Lung (tissue), 12 donors: ENCODE results near the gene PEX7. TPM values are rescaled to one million over a fixed set of nuclear protein-coding genes. Genes with fewer than 3 reads are reported as not detected.
"Not testable (repeated sequence)": the region's sequence is repeated elsewhere in the genome, so short reads cannot be mapped to it uniquely, and the experiment has no call there.

ENCODE experiments used
- ATAC-seq: fragments of 200-7000 bp; cut with Tn5 transposase; one replicate; pipeline ENCODE4 v1.9.1; 2020; ENCODE audit warnings: moderate number of reproducible peaks; ENCODE audit not compliant: insufficient read depth, low FRiP score
- DNase-seq, 3 donors: peaks; one replicate each; pipeline ENCODE4 v3.0.0-alpha.2; 2013 to 2017
- H3K27ac ChIP-seq, 2 donors: one replicate each; pipeline ENCODE4 v1.5.1; 2013; ENCODE audit warnings: mild to moderate bottlenecking in 2 of 2, moderate library complexity in 2 of 2, control low read depth in 1 of 2, inconsistent platforms in 1 of 2, low read depth in 1 of 2, low read length in 1 of 2
- H3K27me3 ChIP-seq, 3 donors: one replicate each; pipeline ENCODE4 v1.5.1; 2013; ENCODE audit warnings: low read length in 2 of 3; ENCODE audit not compliant: control insufficient read depth in 3 of 3, insufficient read depth in 3 of 3
- H3K36me3 ChIP-seq, 4 donors: one replicate each; pipeline ENCODE4 v1.5.1; 2013; ENCODE audit warnings: low read length in 4 of 4, mild to moderate bottlenecking in 1 of 4, moderate library complexity in 1 of 4; ENCODE audit not compliant: control insufficient read depth in 4 of 4, insufficient read depth in 4 of 4
- H3K4me1 ChIP-seq, 5 donors: one replicate each; pipeline ENCODE4 v1.5.1; 2013; ENCODE audit warnings: low read length in 5 of 5, mild to moderate bottlenecking in 2 of 5, moderate library complexity in 1 of 5; ENCODE audit not compliant: control insufficient read depth in 5 of 5, insufficient read depth in 5 of 5
- H3K4me3 ChIP-seq: one replicate; pipeline ENCODE4 v1.5.1; 2013; ENCODE audit warnings: mild to moderate bottlenecking, control low read depth, moderate library complexity
- H3K9ac ChIP-seq, 2 donors: one replicate each; pipeline ENCODE4 v1.5.1; 2013; ENCODE audit warnings: low read length in 2 of 2, control low read depth in 1 of 2; ENCODE audit not compliant: insufficient read depth in 1 of 2
- H3K9me3 ChIP-seq, 4 donors: one replicate each; pipeline ENCODE4 v1.5.1; 2013; ENCODE audit warnings: low read length in 3 of 4, mild to moderate bottlenecking in 1 of 4, moderate library complexity in 1 of 4; ENCODE audit not compliant: control insufficient read depth in 4 of 4, insufficient read depth in 3 of 4
- CTCF ChIP-seq: IDR thresholded peaks from 2 replicates; pipeline ENCODE4 v1.5.1; 2012; ENCODE audit warnings: mild to moderate bottlenecking; ENCODE audit errors: control extremely low read depth, extremely low read depth
- WGBS, 2 donors: extraction: QIAGEN DNeasy Blood & Tissue Kit; methylation state at CpG; one replicate each; pipeline ENCODE4 v1.1.7; 2013; 5-methylcytosine and 5-hydroxymethylcytosine counted together
- polyA plus RNA-seq, 2 donors: library from polyadenylated mRNA; stranded (reverse); fragments of 200-250 nt; gene quantifications; one replicate each; pipeline ENCODE4 v1.2.1, GENCODE V29; 2013
- total RNA-seq, 2 donors: library from RNA; depleted of rRNA in 1 of 2; stranded (reverse); fragments of >200 nt in 1 of 2; gene quantifications; one replicate each; pipeline ENCODE4 v1.2.1, GENCODE V29; 2014 to 2021
- donor health status: control.
- donor health status: control.
- donor health status: Bipolar disorder and iron deficiency.
- donor health status: healthy.
- donor health status: DM: yes; HTN: yes; CAD: no.

The PEX7 gene
- total and polyA plus RNA-seq, 4 donors = 4.8 to 12.5 (median 9.5) TPM

- no peaks in the 10 kb centered on the region for H3K27me3 ChIP-seq
- H3K4me3 ChIP-seq = no peak overlapping the region
- H3K36me3 ChIP-seq = no peaks in the 10 kb centered on the region
- H3K9ac ChIP-seq = no peak overlapping the region
- H3K4me1 ChIP-seq = peaks cover 0 to 28% (median 13%) of the 10 kb centered on the region in 5 donors
- H3K27ac ChIP-seq = no peak overlapping the region
- peaks cover 0 to 2% (median 0%) of the 10 kb centered on the region in 4 donors for H3K9me3 ChIP-seq
- 62 to 72% methylated on average over 5 of the region's 5 CpGs for WGBS, 2 donors
- TF ChIP-seq CTCF = no peak
- ATAC-seq = no peak
- no peak for DNase-seq
Measured at GRCh38 chr6:136893187-136893586, 70.8 kb downstream of the PEX7 start.

GRCh38 chr6:136895901-136896300, 73.5 kb downstream of the PEX7 start:
- no peak for TF ChIP-seq CTCF
- peaks cover 0 to 1% (median under 1%) of the 10 kb centered on the region in 5 donors for H3K4me1 ChIP-seq
- peaks cover 0 to 8% (median 3%) of the 10 kb centered on the region in 4 donors for H3K36me3 ChIP-seq
- no peaks in the 10 kb centered on the region for H3K27me3 ChIP-seq
- peaks cover 0 to 2% (median 0%) of the 10 kb centered on the region in 4 donors for H3K9me3 ChIP-seq
- DNase-seq (no peak), ATAC-seq (no peak)
- no peak overlapping the region for H3K4me3 ChIP-seq
- 89% methylated on average over 3 of the region's 3 CpGs for WGBS, 2 donors
- no peak overlapping the region for H3K9ac ChIP-seq
- H3K27ac ChIP-seq = no peak overlapping the region

GRCh38 chr6:136897071-136897470, 74.7 kb downstream of the PEX7 start:
- no peak overlapping the region for H3K9ac ChIP-seq
- H3K4me3 ChIP-seq = no peak overlapping the region
- peaks cover 0 to 8% (median 3%) of the 10 kb centered on the region in 4 donors for H3K36me3 ChIP-seq
- WGBS, 2 donors = 50 to 100% methylated on average over 1 of the region's 1 CpG
- H3K27me3 ChIP-seq = no peaks in the 10 kb centered on the region
- no peak for ATAC-seq
- peaks cover 0 to 1% (median 0%) of the 10 kb centered on the region in 5 donors for H3K4me1 ChIP-seq
- peaks cover 0 to 2% (median 0%) of the 10 kb centered on the region in 4 donors for H3K9me3 ChIP-seq
- no peak overlapping the region for H3K27ac ChIP-seq
- DNase-seq = no peak
- TF ChIP-seq CTCF = no peak

DNA sequence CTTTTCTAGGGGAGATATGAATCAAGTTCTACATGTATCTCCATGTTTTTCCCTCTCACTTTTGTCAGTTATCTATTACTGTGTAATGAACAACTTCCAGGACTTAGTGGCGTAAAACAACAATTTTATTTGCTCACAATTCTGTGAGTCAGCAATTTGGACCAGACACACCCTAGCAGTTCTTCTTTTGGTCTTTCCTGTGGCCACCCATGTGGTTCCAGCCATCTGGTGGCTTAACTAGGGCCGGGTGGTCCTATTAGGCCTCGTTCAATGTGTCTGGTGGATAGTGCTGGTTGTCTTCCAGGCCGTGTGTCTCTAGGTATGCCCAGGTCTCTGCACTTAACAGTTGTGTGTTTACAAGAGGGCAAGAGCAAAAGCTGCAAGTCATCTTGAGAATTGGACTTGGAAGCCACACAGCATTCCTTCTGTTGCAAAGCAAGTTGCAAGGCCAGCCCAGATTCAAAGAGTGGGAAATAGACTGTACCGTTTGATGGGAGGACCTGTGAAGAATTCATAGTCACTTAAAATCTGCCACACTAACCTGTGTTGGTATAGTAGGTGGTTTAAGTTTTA, 78.9 kb downstream of the PEX7 start:
- Histone ChIP-seq H3K4me1 (no peaks in the 10 kb centered on the region), H3K9ac (no peak overlapping the region), H3K4me3 (no peak overlapping the region), H3K36me3 (peaks cover 6 to 18% (median 7%) of the 10 kb centered on the region in 4 donors), H3K27me3 (no peaks in the 10 kb centered on the region), H3K9me3 (no peaks in the 10 kb centered on the region), H3K27ac (no peak overlapping the region)
- ATAC-seq (no peak), DNase-seq (no peak)
- 80% methylated on average over 5 of the region's 5 CpGs for WGBS, 2 donors
- no peak for TF ChIP-seq CTCF

GRCh38 chr6:136904477-136904876, 82.1 kb downstream of the PEX7 start:
- 95% methylated on average over 3 of the region's 3 CpGs for WGBS, 2 donors
- not testable (repeated sequence) for H3K4me1 ChIP-seq, H3K27ac ChIP-seq, H3K27me3 ChIP-seq, ATAC-seq, H3K9ac ChIP-seq, DNase-seq, H3K9me3 ChIP-seq, H3K4me3 ChIP-seq
- peaks cover 3 to 16% (median 7%) of the 10 kb centered on the region in 4 donors for H3K36me3 ChIP-seq
